Neural progenitor cell (in vitro differentiated cells): ENCODE data around the gene CEBPB. TPM values are rescaled to one million over a fixed set of nuclear protein-coding genes. Genes with fewer than 3 reads are reported as not detected.

Source experiments
- DNase-seq: peaks from one replicate; pipeline ENCODE4 v3.0.0-alpha.2; 2016; ENCODE audit warnings: low spot score
- H2AFZ ChIP-seq: fragments of 200-600 bp; sonication (generic); replicated peaks from 2 replicates; pipeline ENCODE4 v1.6.1; 2016; ENCODE audit warnings: antibody characterized with exemption
- H3F3A ChIP-seq: fragments of 200-600 bp; sonication (generic); 2 replicates; pipeline ENCODE4 v1.6.1; 2016; ENCODE audit warnings: antibody characterized with exemption, low read depth
- H3K27ac ChIP-seq: fragments of 200-600 bp; sonication (generic); 2 replicates; pipeline ENCODE4 v1.5.1; 2016; ENCODE audit warnings: mild to moderate bottlenecking
- H3K27me3 ChIP-seq: fragments of 200-600 bp; sonication (generic); 2 replicates; pipeline ENCODE4 v1.6.1; 2016; ENCODE audit warnings: mild to moderate bottlenecking, moderate library complexity
- H3K36me3 ChIP-seq: fragments of 200-600 bp; sonication (generic); 2 replicates; pipeline ENCODE4 v1.5.1; 2016
- H3K4me1 ChIP-seq: fragments of 200-600 bp; sonication (generic); 2 replicates; pipeline ENCODE4 v1.6.1; 2016; ENCODE audit warnings: mixed run types
- H3K4me2 ChIP-seq: fragments of 200-600 bp; sonication (generic); 2 replicates; pipeline ENCODE4 v1.6.1; 2016
- H3K4me3 ChIP-seq: fragments of 200-600 bp; sonication (generic); 2 replicates; pipeline ENCODE4 v1.5.1; 2016
- H3K79me2 ChIP-seq: fragments of 200-600 bp; sonication (generic); 2 replicates; pipeline ENCODE4 v1.6.1; 2016; ENCODE audit warnings: low read depth
- H3K9ac ChIP-seq: fragments of 200-600 bp; sonication (generic); 2 replicates; pipeline ENCODE4 v1.6.1; 2016
- H3K9me3 ChIP-seq: fragments of 200-600 bp; sonication (generic); 2 replicates; pipeline ENCODE4 v1.5.1; 2016; ENCODE audit warnings: low read depth
- H4K20me1 ChIP-seq: fragments of 200-600 bp; sonication (generic); 2 replicates; pipeline ENCODE4 v1.6.1; 2016; ENCODE audit warnings: low read depth
- H3K27ac Mint-ChIP-seq: 3 replicates; pipeline ENCODE4 v1.8.0; 2021; ENCODE audit warnings: mixed read lengths
- H3K27me3 Mint-ChIP-seq: 2 replicates; pipeline ENCODE4 v1.8.0; 2022; ENCODE audit warnings: low read depth, mild to moderate bottlenecking, inconsistent platforms, moderate library complexity, mixed read lengths; ENCODE audit not compliant: insufficient read depth
- H3K36me3 Mint-ChIP-seq: 3 replicates; pipeline ENCODE4 v1.8.0; 2021; ENCODE audit warnings: mixed read lengths
- H3K4me1 Mint-ChIP-seq: 3 replicates; pipeline ENCODE4 v1.8.0; 2021; ENCODE audit warnings: mixed read lengths
- H3K4me3 Mint-ChIP-seq: 3 replicates; pipeline ENCODE4 v1.8.0; 2021; ENCODE audit warnings: mild to moderate bottlenecking, moderate library complexity, mixed read lengths
- H3K9me3 Mint-ChIP-seq: 3 replicates; pipeline ENCODE4 v1.8.0; 2020; ENCODE audit warnings: mixed read lengths
- CTCF ChIP-seq: fragments of 200-600 bp; sonication (generic); IDR thresholded peaks from 2 replicates; pipeline ENCODE4 v1.5.1; 2017; ENCODE audit warnings: antibody characterized with exemption, mild to moderate bottlenecking
- EZH2 ChIP-seq: fragments of 200-600 bp; sonication (generic); IDR thresholded peaks from 2 replicates; pipeline ENCODE4 v1.6.1; 2017; ENCODE audit warnings: antibody characterized with exemption, mild to moderate bottlenecking, moderate library complexity
- EZH2phosphoT487 ChIP-seq: fragments of 200-600 bp; sonication (generic); IDR thresholded peaks from 2 replicates; pipeline ENCODE4 v1.6.1; 2017; ENCODE audit warnings: antibody characterized with exemption
- total RNA-seq: library from RNA; depleted of rRNA; stranded (reverse); fragments of >200 nt; gene quantifications from 2 replicates; pipeline ENCODE4 v1.2.3, GENCODE V29; 2015; ENCODE audit warnings: low replicate concordance

The CEBPB gene
- total RNA-seq, 1 donor from 2014 or later, result 1.8 TPM

GRCh38 chr20:50194831-50195523 is 4.3 kb downstream of the CEBPB start:
- Histone ChIP-seq H3K27me3 (peaks cover 33% of the 10 kb centered on the region), H3F3A (peaks cover 11% of the 10 kb centered on the region), H4K20me1 (peaks cover 15% of the 10 kb centered on the region), H3K4me1 (peaks cover 12% of the 10 kb centered on the region), H3K9ac (no peak overlapping the region), H3K9me3 (no peaks in the 10 kb centered on the region), H2AFZ (no peak overlapping the region), H3K4me2 (no peak overlapping the region), H3K4me3 (no peak overlapping the region), H3K36me3 (no peaks in the 10 kb centered on the region), H3K27ac (no peak overlapping the region), H3K79me2 (no peaks in the 10 kb centered on the region)
- Mint-ChIP-seq H3K27ac (no peak overlapping the region), H3K4me3 (peak overlapping the region; percentile 50), H3K36me3 (no peaks in the 10 kb centered on the region), H3K27me3 (peaks cover 7% of the 10 kb centered on the region), H3K4me1 (peaks cover 29% of the 10 kb centered on the region), H3K9me3 (no peaks in the 10 kb centered on the region)
- TF ChIP-seq CTCF, result no peak
- TF ChIP-seq EZH2, result no peak
- no peak for TF ChIP-seq EZH2phosphoT487
- no peak for DNase-seq

- H3K27ac Mint-ChIP-seq, result no peak overlapping the region
Observed at GRCh38 chr20:50195524-50196120, 5.0 kb downstream of the CEBPB start.

GRCh38 chr20:50196248-50196647 is 5.6 kb downstream of the CEBPB start:
- H3K79me2 ChIP-seq, result no peaks in the 10 kb centered on the region
- no peak for DNase-seq
- peaks cover 10% of the 10 kb centered on the region for H3F3A ChIP-seq
- H3K27ac ChIP-seq, result no peak overlapping the region
- peaks cover 28% of the 10 kb centered on the region for H3K27me3 ChIP-seq
- TF ChIP-seq EZH2phosphoT487 (no peak), EZH2 (no peak), CTCF (no peak)
- no peaks in the 10 kb centered on the region for H3K9me3 ChIP-seq
- H4K20me1 ChIP-seq, result peaks cover 15% of the 10 kb centered on the region
- no peaks in the 10 kb centered on the region for H3K36me3 ChIP-seq
- H3K27me3 Mint-ChIP-seq, result peaks cover 7% of the 10 kb centered on the region
- no peak overlapping the region for H3K4me3 ChIP-seq
- no peaks in the 10 kb centered on the region for H3K36me3 Mint-ChIP-seq
- H2AFZ ChIP-seq, result no peak overlapping the region
- H3K9ac ChIP-seq, result no peak overlapping the region
- peaks cover 12% of the 10 kb centered on the region for H3K4me1 ChIP-seq
- H3K27ac Mint-ChIP-seq, result no peak overlapping the region
- no peaks in the 10 kb centered on the region for H3K9me3 Mint-ChIP-seq
- no peak overlapping the region for H3K4me2 ChIP-seq
- H3K4me3 Mint-ChIP-seq, result no peak overlapping the region
- H3K4me1 Mint-ChIP-seq, result peaks cover 33% of the 10 kb centered on the region

More at GRCh38 chr20:50195524-50196120, 5.0 kb downstream of the CEBPB start:
- Histone ChIP-seq H3K27ac (no peak overlapping the region), H2AFZ (no peak overlapping the region), H3K4me2 (no peak overlapping the region), H4K20me1 (peaks cover 15% of the 10 kb centered on the region), H3K4me1 (peaks cover 12% of the 10 kb centered on the region), H3K36me3 (no peaks in the 10 kb centered on the region), H3K9me3 (no peaks in the 10 kb centered on the region), H3K4me3 (no peak overlapping the region), H3K79me2 (no peaks in the 10 kb centered on the region), H3F3A (peaks cover 11% of the 10 kb centered on the region), H3K27me3 (peaks cover 31% of the 10 kb centered on the region), H3K9ac (no peak overlapping the region)
- DNase-seq, result no peak
- peaks cover 29% of the 10 kb centered on the region for H3K4me1 Mint-ChIP-seq
- H3K27me3 Mint-ChIP-seq, result peaks cover 7% of the 10 kb centered on the region
- TF ChIP-seq EZH2phosphoT487 (no peak), CTCF (no peak), EZH2 (no peak)
- H3K4me3 Mint-ChIP-seq, result no peak overlapping the region
- no peaks in the 10 kb centered on the region for H3K9me3 Mint-ChIP-seq
- no peaks in the 10 kb centered on the region for H3K36me3 Mint-ChIP-seq
